ENCODE measurements around the gene PHLPP1.

- no peak for TF ChIP-seq POLR2AphosphoS5 (IDR thresholded peaks at IDR 0.05; ENCODE audit: borderline replicate concordance, low read depth, low read length)
- no peak for TF ChIP-seq EZH2 (IDR thresholded peaks at IDR 0.05)
- no peak for TF ChIP-seq FOXP2 (optimal IDR thresholded peaks at IDR 0.05; ENCODE audit: control extremely low read depth, extremely low read length, insufficient read depth)
Measured at GRCh38 chr18:62688743-62689317, 26.5 kb upstream of the PHLPP1 start.
